GM12878 (cell line): ENCODE results near the gene NMT1. TPM values are rescaled to one million over a fixed set of nuclear protein-coding genes. Genes with fewer than 3 reads are reported as not detected.
A peak's percentile ranks its signal among the peaks of the same experiment; 100 is the strongest.

ENCODE experiments used
- ASH2L ChIP-seq: fragments of 300-600, 200-600 bp; sonication (generic); IDR thresholded peaks from 2 replicates; pipeline ENCODE4 v1.6.1; 2017; ENCODE audit warnings: low read depth, mild to moderate bottlenecking, borderline replicate concordance
- EED ChIP-seq: sonication (generic); IDR thresholded peaks from 2 replicates; pipeline ENCODE4 v1.6.1; 2016; ENCODE audit warnings: antibody characterized with exemption, low read depth
- ESRRA ChIP-seq: IDR thresholded peaks from 2 replicates; pipeline ENCODE4 v1.6.1; 2012; ENCODE audit warnings: mild to moderate bottlenecking, low read length, improper control_type of control experiment
- HCFC1 ChIP-seq: fragments of 150-350 bp; IDR thresholded peaks from 2 replicates; pipeline ENCODE4 v1.6.1; 2014; ENCODE audit warnings: low read length
- HDAC6 ChIP-seq: fragments of 200-600 bp; sonication (generic); IDR thresholded peaks from one replicate; pipeline ENCODE4 v1.8.0; 2017; ENCODE audit warnings: antibody characterized with exemption; ENCODE audit not compliant: unreplicated experiment
- IKZF2 ChIP-seq, 2 experiments: fragments of 450-650 bp; IDR thresholded peaks; 2 replicates each; pipeline ENCODE4 v1.6.1; 2017; ENCODE audit warnings: mild to moderate bottlenecking in 2 of 2, moderate library complexity in 2 of 2
- IRF4 ChIP-seq: IDR thresholded peaks from 2 replicates; pipeline ENCODE4 v1.6.1; 2011; ENCODE audit warnings: low read depth, low read length
- NFYA ChIP-seq: IDR thresholded peaks from 2 replicates; pipeline ENCODE4 v1.6.1; 2011; ENCODE audit warnings: low read depth, mild to moderate bottlenecking, low read length, improper control_type of control experiment, borderline replicate concordance
- PAX8 ChIP-seq: fragments of 450-650 bp; IDR thresholded peaks from 2 replicates; pipeline ENCODE4 v1.6.1; 2017; ENCODE audit warnings: mild to moderate bottlenecking, moderate library complexity
- POLR2AphosphoS5 ChIP-seq: IDR thresholded peaks from 2 replicates; pipeline ENCODE4 v1.6.1; 2011; ENCODE audit warnings: mild to moderate bottlenecking, low read length, inconsistent platforms
- RAD51 ChIP-seq: fragments of 450-650 bp; IDR thresholded peaks from 2 replicates; pipeline ENCODE4 v1.6.1; 2016; ENCODE audit warnings: moderate library complexity, mild to moderate bottlenecking, inconsistent platforms
- RELA ChIP-seq: fragments of 450-650 bp; IDR thresholded peaks from 2 replicates; pipeline ENCODE4 v1.8.0; 2014; ENCODE audit warnings: borderline replicate concordance; ENCODE audit not compliant: partially characterized antibody
- RUNX3 ChIP-seq: IDR thresholded peaks from 2 replicates; pipeline ENCODE4 v1.6.1; 2012; ENCODE audit warnings: low read length, inconsistent platforms
- SMC3 ChIP-seq: IDR thresholded peaks from 2 replicates; pipeline ENCODE4 v1.6.1; 2011; ENCODE audit warnings: low read length, improper control_type of control experiment, borderline replicate concordance
- STAT3 ChIP-seq: IDR thresholded peaks from 2 replicates; pipeline ENCODE4 v1.6.1; 2011; ENCODE audit warnings: low read depth, low read length, improper control_type of control experiment
- TAF1 ChIP-seq: IDR thresholded peaks from 2 replicates; pipeline ENCODE4 v1.6.1; 2011; ENCODE audit warnings: mild to moderate bottlenecking, low read depth, low read length, borderline replicate concordance
- polyA plus RNA-seq, 11 experiments: library from polyadenylated mRNA; depleted of rRNA in 4 of 11; unstranded in 6 of 11; stranded (reverse) in 5 of 11; fragments of >200 nt; fragmentation: Nextera tagmentation in 4 of 11; fragmentation: Illumina TruSeq in 1 of 11; extraction: Ambion mirVana in 4 of 11; extraction: Trizol in 1 of 11; gene quantifications; 1 replicate in 1 of 11; 2 replicates in 10 of 11; pipeline versions ENCODE4 v1.2.1 to v1.2.3, GENCODE V29; 2011 to 2016; ENCODE audit warnings: inconsistent platforms in 2 of 11, missing spikeins in 2 of 11, low read depth in 1 of 11
- total RNA-seq, 4 experiments: library from RNA; depleted of rRNA in 3 of 4; stranded (reverse); fragments of >200 nt in 3 of 4; fragmentation: Illumina TruSeq in 1 of 4; extraction: Trizol in 1 of 4; gene quantifications; 2 replicates each; pipeline versions ENCODE4 v1.2.1 to v1.2.3, GENCODE V29; 2013 to 2021
- TF ChIP-seq, protein P1 (sequence below): fragments of 450-650 bp; formaldehyde crosslinking; IDR thresholded peaks from 2 replicates; pipeline ENCODE4 v1.4.0; 2022; ENCODE audit warnings: mild to moderate bottlenecking, moderate library complexity
- TF ChIP-seq, protein P2 (sequence below): fragments of 450-650 bp; IDR thresholded peaks from 2 replicates; pipeline ENCODE4 v1.6.1; 2017; ENCODE audit warnings: low read depth, mild to moderate bottlenecking, moderate library complexity
- TF ChIP-seq, protein P3 (sequence below): fragments of 450-650 bp; IDR thresholded peaks from 2 replicates; pipeline ENCODE4 v1.6.1; 2017; ENCODE audit warnings: borderline replicate concordance
- TF ChIP-seq, protein P4 (sequence below): fragments of 450-650 bp; IDR thresholded peaks from 2 replicates; pipeline ENCODE4 v1.6.1; 2018; ENCODE audit warnings: mild to moderate bottlenecking, low read depth, moderate library complexity; ENCODE audit not compliant: partially characterized antibody

NMT1 gene
- total and polyA plus RNA-seq, 10 of the 15 experiments (the other 5 are each of a cell fraction or from before 2014, with no cell fraction given) = 96.7 to 395 (median 222) TPM

DNA sequence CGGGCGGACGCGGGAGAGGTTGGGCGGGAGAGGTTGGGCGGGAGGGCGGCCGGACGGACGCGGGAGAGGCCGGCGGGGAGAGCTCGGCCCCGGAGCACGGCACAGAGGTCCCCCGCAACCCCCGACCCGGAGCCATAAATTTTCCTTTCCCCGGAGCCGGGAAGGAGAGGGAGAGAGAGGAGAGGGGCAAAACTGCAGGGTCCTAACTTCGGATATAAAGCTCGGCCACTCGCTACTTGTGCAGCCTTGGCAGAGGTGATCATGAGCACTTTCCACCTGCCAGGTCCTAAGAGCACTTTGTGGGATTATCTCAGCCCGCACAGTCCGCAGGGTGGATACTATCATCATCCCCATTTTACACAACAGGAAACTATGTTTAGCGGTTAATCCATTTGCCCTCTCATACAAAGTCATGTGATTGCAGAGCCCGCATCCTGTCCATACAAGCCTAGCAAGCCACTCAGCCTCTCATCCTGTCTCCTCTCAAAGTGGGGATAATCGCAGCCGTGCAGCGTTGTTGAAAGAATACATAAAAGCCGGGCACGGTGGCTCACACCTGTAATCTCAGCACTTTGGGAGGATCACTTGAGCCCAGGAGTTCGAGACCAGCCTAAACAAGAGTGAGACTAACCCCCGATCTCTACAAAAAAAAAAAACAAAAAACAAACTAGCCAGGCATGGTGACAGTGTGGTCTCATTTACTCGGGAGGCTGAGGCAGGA, 8.9 kb upstream of the NMT1 start (continued):
- TF ChIP-seq, protein P1, sequence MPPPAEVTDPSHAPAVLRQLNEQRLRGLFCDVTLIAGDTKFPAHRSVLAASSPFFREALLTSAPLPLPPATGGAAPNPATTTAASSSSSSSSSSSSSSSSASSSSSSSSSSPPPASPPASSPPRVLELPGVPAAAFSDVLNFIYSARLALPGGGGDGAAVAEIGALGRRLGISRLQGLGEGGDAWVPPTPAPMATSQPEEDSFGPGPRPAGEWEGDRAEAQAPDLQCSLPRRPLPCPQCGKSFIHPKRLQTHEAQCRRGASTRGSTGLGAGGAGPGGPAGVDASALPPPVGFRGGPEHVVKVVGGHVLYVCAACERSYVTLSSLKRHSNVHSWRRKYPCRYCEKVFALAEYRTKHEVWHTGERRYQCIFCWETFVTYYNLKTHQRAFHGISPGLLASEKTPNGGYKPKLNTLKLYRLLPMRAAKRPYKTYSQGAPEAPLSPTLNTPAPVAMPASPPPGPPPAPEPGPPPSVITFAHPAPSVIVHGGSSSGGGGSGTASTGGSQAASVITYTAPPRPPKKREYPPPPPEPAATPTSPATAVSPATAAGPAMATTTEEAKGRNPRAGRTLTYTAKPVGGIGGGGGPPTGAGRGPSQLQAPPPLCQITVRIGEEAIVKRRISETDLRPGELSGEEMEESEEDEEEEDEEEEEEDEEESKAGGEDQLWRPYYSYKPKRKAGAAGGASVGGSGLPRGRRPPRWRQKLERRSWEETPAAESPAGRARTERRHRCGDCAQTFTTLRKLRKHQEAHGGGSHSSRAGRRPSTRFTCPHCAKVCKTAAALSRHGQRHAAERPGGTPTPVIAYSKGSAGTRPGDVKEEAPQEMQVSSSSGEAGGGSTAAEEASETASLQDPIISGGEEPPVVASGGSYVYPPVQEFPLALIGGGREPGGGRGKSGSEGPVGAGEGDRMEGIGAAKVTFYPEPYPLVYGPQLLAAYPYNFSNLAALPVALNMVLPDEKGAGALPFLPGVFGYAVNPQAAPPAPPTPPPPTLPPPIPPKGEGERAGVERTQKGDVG (CRISPR knock-in tag) = no peak
- TF ChIP-seq EED = 0 out of 2 replicates have a peak, but pooled peaks have one; percentile 21
- no peak for TF ChIP-seq ESRRA
- no peak for TF ChIP-seq PAX8
- TF ChIP-seq, protein P2, sequence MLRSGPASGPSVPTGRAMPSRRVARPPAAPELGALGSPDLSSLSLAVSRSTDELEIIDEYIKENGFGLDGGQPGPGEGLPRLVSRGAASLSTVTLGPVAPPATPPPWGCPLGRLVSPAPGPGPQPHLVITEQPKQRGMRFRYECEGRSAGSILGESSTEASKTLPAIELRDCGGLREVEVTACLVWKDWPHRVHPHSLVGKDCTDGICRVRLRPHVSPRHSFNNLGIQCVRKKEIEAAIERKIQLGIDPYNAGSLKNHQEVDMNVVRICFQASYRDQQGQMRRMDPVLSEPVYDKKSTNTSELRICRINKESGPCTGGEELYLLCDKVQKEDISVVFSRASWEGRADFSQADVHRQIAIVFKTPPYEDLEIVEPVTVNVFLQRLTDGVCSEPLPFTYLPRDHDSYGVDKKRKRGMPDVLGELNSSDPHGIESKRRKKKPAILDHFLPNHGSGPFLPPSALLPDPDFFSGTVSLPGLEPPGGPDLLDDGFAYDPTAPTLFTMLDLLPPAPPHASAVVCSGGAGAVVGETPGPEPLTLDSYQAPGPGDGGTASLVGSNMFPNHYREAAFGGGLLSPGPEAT = 0 out of 2 replicates have a peak, but pooled peaks have one; percentile 15
- TF ChIP-seq TAF1 = no peak
- TF ChIP-seq IRF4 = no peak
- TF ChIP-seq HCFC1 = no peak
- no peak for TF ChIP-seq IKZF2 (IDR thresholded peaks at IDR 0.05)
- TF ChIP-seq NFYA = no peak
- TF ChIP-seq HDAC6 = no peak
- peak; percentile 50 for TF ChIP-seq RUNX3
- TF ChIP-seq, protein P3, sequence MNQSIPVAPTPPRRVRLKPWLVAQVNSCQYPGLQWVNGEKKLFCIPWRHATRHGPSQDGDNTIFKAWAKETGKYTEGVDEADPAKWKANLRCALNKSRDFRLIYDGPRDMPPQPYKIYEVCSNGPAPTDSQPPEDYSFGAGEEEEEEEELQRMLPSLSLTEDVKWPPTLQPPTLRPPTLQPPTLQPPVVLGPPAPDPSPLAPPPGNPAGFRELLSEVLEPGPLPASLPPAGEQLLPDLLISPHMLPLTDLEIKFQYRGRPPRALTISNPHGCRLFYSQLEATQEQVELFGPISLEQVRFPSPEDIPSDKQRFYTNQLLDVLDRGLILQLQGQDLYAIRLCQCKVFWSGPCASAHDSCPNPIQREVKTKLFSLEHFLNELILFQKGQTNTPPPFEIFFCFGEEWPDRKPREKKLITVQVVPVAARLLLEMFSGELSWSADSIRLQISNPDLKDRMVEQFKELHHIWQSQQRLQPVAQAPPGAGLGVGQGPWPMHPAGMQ = no peak
- peak; percentile 27; the same call in 1 of the 2 replicates for TF ChIP-seq POLR2AphosphoS5
- TF ChIP-seq ASH2L = no peak
- TF ChIP-seq RELA = no peak
- no peak for TF ChIP-seq STAT3
- TF ChIP-seq, protein P4, sequence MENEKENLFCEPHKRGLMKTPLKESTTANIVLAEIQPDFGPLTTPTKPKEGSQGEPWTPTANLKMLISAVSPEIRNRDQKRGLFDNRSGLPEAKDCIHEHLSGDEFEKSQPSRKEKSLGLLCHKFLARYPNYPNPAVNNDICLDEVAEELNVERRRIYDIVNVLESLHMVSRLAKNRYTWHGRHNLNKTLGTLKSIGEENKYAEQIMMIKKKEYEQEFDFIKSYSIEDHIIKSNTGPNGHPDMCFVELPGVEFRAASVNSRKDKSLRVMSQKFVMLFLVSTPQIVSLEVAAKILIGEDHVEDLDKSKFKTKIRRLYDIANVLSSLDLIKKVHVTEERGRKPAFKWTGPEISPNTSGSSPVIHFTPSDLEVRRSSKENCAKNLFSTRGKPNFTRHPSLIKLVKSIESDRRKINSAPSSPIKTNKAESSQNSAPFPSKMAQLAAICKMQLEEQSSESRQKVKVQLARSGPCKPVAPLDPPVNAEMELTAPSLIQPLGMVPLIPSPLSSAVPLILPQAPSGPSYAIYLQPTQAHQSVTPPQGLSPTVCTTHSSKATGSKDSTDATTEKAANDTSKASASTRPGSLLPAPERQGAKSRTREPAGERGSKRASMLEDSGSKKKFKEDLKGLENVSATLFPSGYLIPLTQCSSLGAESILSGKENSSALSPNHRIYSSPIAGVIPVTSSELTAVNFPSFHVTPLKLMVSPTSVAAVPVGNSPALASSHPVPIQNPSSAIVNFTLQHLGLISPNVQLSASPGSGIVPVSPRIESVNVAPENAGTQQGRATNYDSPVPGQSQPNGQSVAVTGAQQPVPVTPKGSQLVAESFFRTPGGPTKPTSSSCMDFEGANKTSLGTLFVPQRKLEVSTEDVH = no peak
- peak; percentile 21; the same call in 1 of the 2 replicates for TF ChIP-seq RAD51
- no peak for TF ChIP-seq SMC3
